K562 (cell line): Measurements from ENCODE around the gene TERT. TPM values are rescaled to one million over a fixed set of nuclear protein-coding genes. Genes with fewer than 3 reads are reported as not detected.

Source experiments
- CBX3 ChIP-seq, 2 experiments: IDR thresholded peaks; 1 replicate in 1 of 2; 2 replicates in 1 of 2; pipeline ENCODE4 v1.6.1; 2012; ENCODE audit warnings: inconsistent platforms in 2 of 2, low read length in 2 of 2, borderline replicate concordance in 1 of 2, control low read depth in 1 of 2
- GABPB2 ChIP-seq: fragments of 250-450 bp; sonication (Bioruptor Pico); conservative IDR thresholded peaks from 2 replicates; pipeline ENCODE4 v1.5.1; 2021; ENCODE audit warnings: mild to moderate bottlenecking
- HES1 ChIP-seq: fragments of 450-650 bp; IDR thresholded peaks from 2 replicates; pipeline ENCODE4 v1.6.1; 2016; ENCODE audit warnings: low read depth, mild to moderate bottlenecking, moderate library complexity
- HMG20A ChIP-seq: fragments of 450-650 bp; formaldehyde crosslinking; conservative IDR thresholded peaks from 2 replicates; pipeline ENCODE4 v1.4.0; 2020; ENCODE audit warnings: mild to moderate bottlenecking, mixed read lengths
- KLF10 ChIP-seq: fragments of 250-450 bp; sonication (Bioruptor Pico); IDR thresholded peaks from 2 replicates; pipeline ENCODE4 v1.6.1; 2021; ENCODE audit warnings: matching md5 sums
- MCM7 ChIP-seq, 2 experiments: fragments of 450-650 bp; IDR thresholded peaks; 2 replicates each; pipeline ENCODE4 v1.6.1; 2016 to 2018
- MECOM ChIP-seq: fragments of 250-450 bp; sonication (Bioruptor Pico); IDR thresholded peaks from 2 replicates; pipeline ENCODE4 v1.8.0; 2022; ENCODE audit warnings: inconsistent platforms
- MEF2A ChIP-seq: IDR thresholded peaks from 2 replicates; pipeline ENCODE4 v1.6.1; 2011; ENCODE audit warnings: low read depth, mild to moderate bottlenecking, low read length, moderate library complexity; ENCODE audit not compliant: control insufficient read depth
- PHTF2 ChIP-seq: fragments of 250-450 bp; sonication (Bioruptor Pico); IDR thresholded peaks from 2 replicates; pipeline ENCODE4 v1.5.0; 2021; ENCODE audit warnings: mild to moderate bottlenecking
- PML ChIP-seq: IDR thresholded peaks from 2 replicates; pipeline ENCODE4 v1.6.1; 2012; ENCODE audit warnings: low read length, inconsistent platforms
- ZBTB1 ChIP-seq: sonication (generic); formaldehyde crosslinking; IDR thresholded peaks from 2 replicates; pipeline ENCODE4 v1.8.1; 2023; ENCODE audit warnings: missing genetic modification reagents, low read depth, mild to moderate bottlenecking, borderline replicate concordance
- ZNF184 ChIP-seq: sonication (generic); formaldehyde crosslinking; IDR thresholded peaks from 2 replicates; pipeline ENCODE4 v1.5.0; 2020; ENCODE audit warnings: missing genetic modification reagents
- ZNF589 ChIP-seq: fragments of 200-800 bp; sonication (Bioruptor generic); IDR thresholded peaks from 2 replicates; pipeline ENCODE4 v1.6.1; 2016; ENCODE audit warnings: low read depth, missing genetic modification characterization, missing compliant biosample characterization
- ZNF785 ChIP-seq: fragments of 250-450 bp; sonication (Bioruptor Pico); IDR thresholded peaks from 2 replicates; pipeline ENCODE4 v1.4.0; 2020; ENCODE audit warnings: mild to moderate bottlenecking
- polyA plus RNA-seq, 8 experiments: library from polyadenylated mRNA; depleted of rRNA in 4 of 8; stranded (reverse) in 5 of 8; unstranded in 3 of 8; fragments of >200 nt; fragmentation: Nextera tagmentation in 2 of 8; fragmentation: Illumina TruSeq in 1 of 8; extraction: Ambion mirVana in 2 of 8; extraction: Trizol in 1 of 8; gene quantifications; 2 replicates each; pipeline versions ENCODE4 v1.2.1 to v1.2.3, GENCODE V29; 2011 to 2014; ENCODE audit warnings: inconsistent platforms in 1 of 8, missing spikeins in 1 of 8
- total RNA-seq, 7 experiments: library from RNA; depleted of rRNA in 6 of 7; stranded (reverse); fragments of >200 nt in 6 of 7; fragmentation: Illumina TruSeq in 2 of 7; extraction: Trizol in 2 of 7; gene quantifications; 2 replicates each; pipeline versions ENCODE4 v1.2.1 to v1.2.3, GENCODE V29; 2011 to 2021; ENCODE audit warnings: low replicate concordance in 1 of 7
- TF ChIP-seq, protein P1 (sequence below): fragments of 250-450 bp; sonication (Bioruptor Pico); IDR thresholded peaks from 2 replicates; pipeline ENCODE4 v1.4.0; 2020; ENCODE audit warnings: mild to moderate bottlenecking, moderate library complexity, borderline replicate concordance
- TF ChIP-seq, protein P2 (sequence below), 2 experiments: fragments of 450-650 bp; conservative IDR thresholded peaks; 2 replicates each; pipeline ENCODE4 v1.6.1; 2017; ENCODE audit warnings: mild to moderate bottlenecking in 2 of 2, moderate library complexity in 2 of 2

Gene TERT
- total and polyA plus RNA-seq, 9 of the 15 experiments (the other 6 are each of a cell fraction or from before 2014, with no cell fraction given): 0.08 to 4.5 (median 0.98) TPM; not detected in 1

DNA sequence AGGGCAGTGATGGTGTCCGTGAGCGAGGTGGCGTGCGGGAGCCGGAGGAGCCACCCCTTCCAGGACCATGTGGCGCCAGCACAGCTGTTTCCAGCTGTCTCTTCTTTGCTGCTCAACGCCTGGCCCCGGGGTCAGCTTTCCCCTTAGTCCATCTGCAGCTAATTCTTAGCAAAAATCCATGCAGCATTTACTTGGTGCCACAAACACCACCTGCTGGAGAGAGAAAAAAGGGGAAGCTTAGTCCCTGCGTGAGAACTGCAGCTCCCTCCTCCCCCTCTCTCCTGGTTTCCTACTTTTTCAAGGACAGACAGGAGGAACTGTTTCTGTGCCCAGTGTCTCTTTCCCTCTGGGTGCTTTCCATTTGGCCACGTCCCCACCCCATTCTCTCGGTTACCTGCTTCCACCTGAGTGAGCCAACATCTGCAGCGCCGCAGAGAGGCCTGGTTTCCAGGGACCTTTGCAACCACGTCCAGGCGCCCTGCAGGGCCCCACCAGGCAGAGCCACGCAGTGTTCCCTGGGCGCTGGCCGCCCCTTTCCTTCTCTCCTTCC, 90.1 kb downstream of the TERT start (continued):
- TF ChIP-seq HMG20A (no peak), PHTF2 (CRISPR knock-in tag) (no peak), ZNF785 (CRISPR knock-in tag) (no peak), ZNF184 (CRISPR knock-in tag) (no peak), MCM7 (IDR thresholded peaks at IDR 0.05) (no peak), HES1 (no peak), PML (no peak), ZNF589 (no peak), GABPB2 (CRISPR knock-in tag) (no peak), KLF10 (CRISPR knock-in tag) (no peak), MEF2A (no peak), ZBTB1 (no peak), MECOM (CRISPR knock-in tag) (no peak), CBX3 (IDR thresholded peaks at IDR 0.05; ENCODE audit: borderline replicate concordance in 1 of 2, low read length in 2 of 2) (no peak)
- TF ChIP-seq, protein P1, sequence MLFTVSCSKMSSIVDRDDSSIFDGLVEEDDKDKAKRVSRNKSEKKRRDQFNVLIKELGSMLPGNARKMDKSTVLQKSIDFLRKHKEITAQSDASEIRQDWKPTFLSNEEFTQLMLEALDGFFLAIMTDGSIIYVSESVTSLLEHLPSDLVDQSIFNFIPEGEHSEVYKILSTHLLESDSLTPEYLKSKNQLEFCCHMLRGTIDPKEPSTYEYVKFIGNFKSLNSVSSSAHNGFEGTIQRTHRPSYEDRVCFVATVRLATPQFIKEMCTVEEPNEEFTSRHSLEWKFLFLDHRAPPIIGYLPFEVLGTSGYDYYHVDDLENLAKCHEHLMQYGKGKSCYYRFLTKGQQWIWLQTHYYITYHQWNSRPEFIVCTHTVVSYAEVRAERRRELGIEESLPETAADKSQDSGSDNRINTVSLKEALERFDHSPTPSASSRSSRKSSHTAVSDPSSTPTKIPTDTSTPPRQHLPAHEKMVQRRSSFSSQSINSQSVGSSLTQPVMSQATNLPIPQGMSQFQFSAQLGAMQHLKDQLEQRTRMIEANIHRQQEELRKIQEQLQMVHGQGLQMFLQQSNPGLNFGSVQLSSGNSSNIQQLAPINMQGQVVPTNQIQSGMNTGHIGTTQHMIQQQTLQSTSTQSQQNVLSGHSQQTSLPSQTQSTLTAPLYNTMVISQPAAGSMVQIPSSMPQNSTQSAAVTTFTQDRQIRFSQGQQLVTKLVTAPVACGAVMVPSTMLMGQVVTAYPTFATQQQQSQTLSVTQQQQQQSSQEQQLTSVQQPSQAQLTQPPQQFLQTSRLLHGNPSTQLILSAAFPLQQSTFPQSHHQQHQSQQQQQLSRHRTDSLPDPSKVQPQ (CRISPR knock-in tag): no peak
- TF ChIP-seq, protein P2, sequence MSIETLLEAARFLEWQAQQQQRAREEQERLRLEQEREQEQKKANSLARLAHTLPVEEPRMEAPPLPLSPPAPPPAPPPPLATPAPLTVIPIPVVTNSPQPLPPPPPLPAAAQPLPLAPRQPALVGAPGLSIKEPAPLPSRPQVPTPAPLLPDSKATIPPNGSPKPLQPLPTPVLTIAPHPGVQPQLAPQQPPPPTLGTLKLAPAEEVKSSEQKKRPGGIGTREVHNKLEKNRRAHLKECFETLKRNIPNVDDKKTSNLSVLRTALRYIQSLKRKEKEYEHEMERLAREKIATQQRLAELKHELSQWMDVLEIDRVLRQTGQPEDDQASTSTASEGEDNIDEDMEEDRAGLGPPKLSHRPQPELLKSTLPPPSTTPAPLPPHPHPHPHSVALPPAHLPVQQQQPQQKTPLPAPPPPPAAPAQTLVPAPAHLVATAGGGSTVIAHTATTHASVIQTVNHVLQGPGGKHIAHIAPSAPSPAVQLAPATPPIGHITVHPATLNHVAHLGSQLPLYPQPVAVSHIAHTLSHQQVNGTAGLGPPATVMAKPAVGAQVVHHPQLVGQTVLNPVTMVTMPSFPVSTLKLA (conservative IDR thresholded peaks at IDR 0.05): peak in 1 of 2 experiments; percentile 59; a peak in 2 of 4 replicates
